ENCODE data around the gene FUT8. TPM values are rescaled to one million over a fixed set of nuclear protein-coding genes. Genes with fewer than 3 reads are reported as not detected.

Gene FUT8
- total RNA-seq, result 18.1 and 30.9 TPM in 2 replicates

DNA sequence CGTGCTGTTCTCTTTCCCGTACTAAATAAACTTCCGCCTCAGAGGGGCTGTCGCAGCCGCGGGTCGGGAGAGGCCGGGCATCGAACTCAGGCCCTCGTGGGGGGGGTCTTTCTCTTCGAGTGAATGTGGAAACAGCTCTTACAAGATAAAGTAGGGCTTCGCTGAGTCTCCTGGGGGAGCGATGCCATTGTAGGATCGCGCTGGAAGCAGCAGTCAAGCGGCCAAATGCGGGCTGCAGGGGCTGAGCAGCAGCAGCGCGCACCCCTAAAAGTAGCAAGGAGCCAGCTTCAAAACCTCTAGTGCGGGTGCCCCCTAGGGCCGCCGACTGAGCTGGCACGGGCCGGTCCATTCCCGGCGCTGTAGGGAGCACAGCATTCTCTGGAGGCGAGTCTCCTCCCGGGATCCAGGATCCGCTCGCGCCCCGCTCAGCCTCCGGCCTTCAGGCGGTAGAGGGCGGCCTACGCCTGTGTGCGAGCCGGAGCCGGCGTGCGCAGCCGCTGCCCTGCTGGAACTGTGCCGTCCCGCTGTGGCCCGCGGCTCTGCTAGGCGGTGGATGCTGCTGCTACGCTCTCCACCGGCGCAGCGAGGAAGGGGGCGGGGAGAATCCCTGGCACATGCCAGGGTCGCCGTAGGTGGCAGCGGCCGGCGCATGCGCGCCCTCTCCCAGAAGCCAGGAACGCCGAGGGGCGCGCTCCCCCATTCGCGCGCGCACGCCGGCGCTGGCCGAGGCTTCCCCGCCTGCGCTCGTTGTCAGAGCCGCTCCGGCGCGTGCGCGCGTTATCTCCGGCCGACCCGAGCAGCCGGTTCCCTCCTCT lies at the start of gene FUT8:
FUT8 (plus strand) TSS at position 699 of the 815 bp plus-strand sequence. CDS start 148,834 bp downstream, outside the sequence.
- no peak for DNase-seq (ENCODE audit: extremely low read depth, low read depth, low spot score)

- no peak for DNase-seq (ENCODE audit: extremely low read depth, low read depth, low spot score)
Observed at GRCh38 chr14:65366802-65367565, 45.5 kb upstream of the FUT8 start.

- DNase-seq (ENCODE audit: extremely low read depth, low read depth, low spot score), result no peak
Observed at GRCh38 chr14:65369560-65369959, 43.0 kb upstream of the FUT8 start.

- no peak for DNase-seq (ENCODE audit: extremely low read depth, low read depth, low spot score)
Observed at GRCh38 chr14:65370801-65371248, 41.7 kb upstream of the FUT8 start.

- no peak for DNase-seq (ENCODE audit: extremely low read depth, low read depth, low spot score)
Observed at GRCh38 chr14:65371784-65372183, 40.7 kb upstream of the FUT8 start.

DNA sequence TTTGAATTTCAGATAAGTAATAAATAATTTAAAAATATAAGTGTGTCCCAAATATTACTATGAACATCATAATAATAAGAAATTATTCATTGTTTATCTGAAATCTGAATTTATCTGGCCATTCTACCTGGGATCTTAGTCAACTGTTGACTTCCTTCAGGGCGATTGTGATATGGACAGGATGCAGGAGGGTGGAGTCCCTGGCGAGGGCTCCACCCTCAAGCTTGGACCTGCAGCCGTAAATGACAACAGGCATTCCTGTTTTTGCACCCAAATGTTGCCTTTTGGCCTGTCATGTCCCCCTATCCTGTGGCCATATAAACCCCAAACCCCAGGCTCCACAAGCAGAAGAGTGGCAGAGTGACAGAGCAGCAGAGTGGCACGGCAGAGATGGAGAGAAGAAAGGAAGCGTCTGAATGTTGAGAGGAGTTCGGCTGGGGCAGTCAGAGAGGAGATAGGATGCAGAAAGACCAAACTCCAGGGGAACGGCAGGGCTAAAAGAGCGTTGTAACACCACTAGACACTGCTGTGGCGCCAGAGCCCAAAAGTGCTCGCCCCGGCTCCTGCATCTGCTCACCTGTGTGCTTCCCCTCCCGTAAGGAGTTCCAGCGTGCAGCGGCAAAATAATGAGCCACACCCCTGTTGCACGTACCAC lies 39.4 kb upstream of the FUT8 start:
- DNase-seq (ENCODE audit: extremely low read depth, low read depth, low spot score), result no peak

DNA sequence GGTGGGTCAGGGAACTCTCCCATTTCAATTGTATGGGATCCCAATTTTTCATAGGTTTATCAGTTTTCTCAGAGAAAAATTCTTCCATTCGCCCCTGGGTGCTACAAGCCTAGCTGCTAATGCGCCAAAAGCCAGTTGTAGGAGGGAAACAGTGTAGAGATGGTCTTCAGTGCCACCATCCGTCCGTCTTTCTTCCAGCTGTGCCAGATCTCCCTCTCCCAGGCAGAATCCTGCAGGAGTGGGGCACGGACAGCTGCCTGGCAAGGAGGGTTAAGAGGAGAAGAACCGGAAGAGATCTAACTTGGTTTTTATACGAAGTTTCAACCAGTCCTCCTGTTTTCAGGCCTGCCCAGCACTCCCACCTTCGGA lies 38.9 kb upstream of the FUT8 start:
- no peak for DNase-seq (ENCODE audit: extremely low read depth, low read depth, low spot score)

- no peak for DNase-seq (ENCODE audit: extremely low read depth, low read depth, low spot score)
Observed at GRCh38 chr14:65377576-65377975, 35.0 kb upstream of the FUT8 start.

- DNase-seq (ENCODE audit: extremely low read depth, low read depth, low spot score), result no peak
Observed at GRCh38 chr14:65382586-65382985, 29.9 kb upstream of the FUT8 start.

GRCh38 chr14:65387171-65387570 lies 25.4 kb upstream of the FUT8 start:
- DNase-seq (ENCODE audit: extremely low read depth, low read depth, low spot score), result no peak

- no peak for DNase-seq (ENCODE audit: extremely low read depth, low read depth, low spot score)
Observed at GRCh38 chr14:65387628-65388027, 24.9 kb upstream of the FUT8 start.

GRCh38 chr14:65392296-65392695 lies 20.2 kb upstream of the FUT8 start:
- no peak for DNase-seq (ENCODE audit: extremely low read depth, low read depth, low spot score)

- no peak for DNase-seq (ENCODE audit: extremely low read depth, low read depth, low spot score)
Observed at GRCh38 chr14:65396082-65396910, 16.2 kb upstream of the FUT8 start.

DNA sequence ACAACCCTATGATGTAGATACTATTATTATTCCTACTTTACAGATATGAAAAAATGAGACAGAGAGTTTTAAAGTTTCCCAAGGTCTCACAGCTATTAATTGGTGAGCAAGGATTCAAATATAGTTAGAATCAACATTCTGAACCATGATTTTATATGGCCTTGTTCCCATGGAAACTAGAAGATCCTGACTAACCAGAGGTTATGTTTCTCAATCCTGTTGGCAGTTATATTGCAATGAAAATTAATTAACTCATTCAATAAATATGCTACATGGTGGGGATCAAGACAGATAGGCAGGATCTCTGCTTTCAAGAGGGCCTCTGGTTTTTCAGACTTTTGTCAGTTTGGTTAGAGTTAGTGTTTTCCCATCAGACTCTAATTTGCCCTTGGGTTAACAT lies 9.3 kb upstream of the FUT8 start:
- no peak for DNase-seq (ENCODE audit: extremely low read depth, low read depth, low spot score)

GRCh38 chr14:65408113-65408512 lies 4.4 kb upstream of the FUT8 start:
- no peak for DNase-seq (ENCODE audit: extremely low read depth, low read depth, low spot score)

- DNase-seq (ENCODE audit: extremely low read depth, low read depth, low spot score), result no peak
Observed at GRCh38 chr14:65410640-65411039, 1.9 kb upstream of the FUT8 start.

DNA sequence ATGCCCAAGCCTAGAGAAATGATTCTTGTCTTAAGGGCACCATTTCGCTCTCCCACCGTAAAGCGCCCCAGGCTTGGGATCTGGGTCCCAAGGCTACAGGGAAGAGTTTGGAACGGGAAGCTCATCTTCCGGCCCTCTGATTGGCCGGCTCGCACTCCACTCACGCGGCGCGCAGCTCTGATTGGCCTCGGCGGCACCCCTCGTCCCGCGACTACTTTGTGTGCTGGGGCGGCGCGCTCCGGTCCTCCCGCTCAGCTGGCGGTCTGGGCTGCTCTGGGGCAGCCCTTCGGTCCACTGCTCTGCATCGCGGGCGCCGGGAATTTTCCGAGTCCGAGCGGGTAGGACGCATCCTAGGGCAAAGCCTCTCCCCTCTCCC lies 886 bp upstream of the FUT8 start:
- no peak for DNase-seq (ENCODE audit: extremely low read depth, low read depth, low spot score)

- DNase-seq (ENCODE audit: extremely low read depth, low read depth, low spot score), result no peak
Observed at GRCh38 chr14:65412856-65413738, 567 bp downstream of the FUT8 start.

GRCh38 chr14:65413739-65414045 lies 1.2 kb downstream of the FUT8 start:
- no peak for DNase-seq (ENCODE audit: extremely low read depth, low read depth, low spot score)
